ENCODE measurements around the gene KCNH5. TPM values are rescaled to one million over a fixed set of nuclear protein-coding genes. Genes with fewer than 3 reads are reported as not detected.

KCNH5 gene
- total RNA-seq, 6 donors from 2014 or later, result under 0.01 to 0.22 TPM; not detected in 4

DNA sequence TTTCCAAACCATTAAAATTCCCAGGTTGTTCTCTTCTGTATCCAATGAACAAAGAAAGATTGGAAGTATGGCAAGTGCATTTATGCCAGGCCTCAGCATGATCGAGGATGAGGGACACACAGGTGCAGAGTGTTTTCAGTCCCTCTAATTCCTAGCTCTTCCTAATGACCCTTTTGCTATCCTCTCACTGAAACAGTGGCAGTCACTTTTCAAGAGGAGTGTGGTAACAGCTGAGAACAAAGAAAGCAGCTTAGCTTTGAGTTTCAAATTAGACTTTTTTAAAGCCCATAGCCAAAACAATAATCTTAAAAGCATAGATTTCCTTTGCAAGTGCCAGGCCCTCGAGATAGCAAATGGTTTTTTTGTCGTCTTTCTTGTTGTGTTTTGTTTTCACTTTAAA, 110.8 kb downstream of the KCNH5 start:
- Histone ChIP-seq H3K9me3 (no peaks in the 10 kb centered on the region), H3K4me3 (no peak overlapping the region), H3K27me3 (no peaks in the 10 kb centered on the region), H3K36me3 (no peaks in the 10 kb centered on the region), H3K4me1 (no peaks in the 10 kb centered on the region), H3K27ac (no peak overlapping the region)
- ATAC-seq (ENCODE audit: low FRiP score in 2 of 2) (no peak), DNase-seq (no peak)
- 59 to 67% methylated on average over 3 of the region's 3 CpGs for WGBS, 2 donors
- TF ChIP-seq POLR2A (IDR thresholded peaks at IDR 0.05) (no peak), POLR2AphosphoS5 (IDR thresholded peaks at IDR 0.05) (no peak), EP300 (IDR thresholded peaks at IDR 0.05) (no peak)
- TF ChIP-seq, protein P1, sequence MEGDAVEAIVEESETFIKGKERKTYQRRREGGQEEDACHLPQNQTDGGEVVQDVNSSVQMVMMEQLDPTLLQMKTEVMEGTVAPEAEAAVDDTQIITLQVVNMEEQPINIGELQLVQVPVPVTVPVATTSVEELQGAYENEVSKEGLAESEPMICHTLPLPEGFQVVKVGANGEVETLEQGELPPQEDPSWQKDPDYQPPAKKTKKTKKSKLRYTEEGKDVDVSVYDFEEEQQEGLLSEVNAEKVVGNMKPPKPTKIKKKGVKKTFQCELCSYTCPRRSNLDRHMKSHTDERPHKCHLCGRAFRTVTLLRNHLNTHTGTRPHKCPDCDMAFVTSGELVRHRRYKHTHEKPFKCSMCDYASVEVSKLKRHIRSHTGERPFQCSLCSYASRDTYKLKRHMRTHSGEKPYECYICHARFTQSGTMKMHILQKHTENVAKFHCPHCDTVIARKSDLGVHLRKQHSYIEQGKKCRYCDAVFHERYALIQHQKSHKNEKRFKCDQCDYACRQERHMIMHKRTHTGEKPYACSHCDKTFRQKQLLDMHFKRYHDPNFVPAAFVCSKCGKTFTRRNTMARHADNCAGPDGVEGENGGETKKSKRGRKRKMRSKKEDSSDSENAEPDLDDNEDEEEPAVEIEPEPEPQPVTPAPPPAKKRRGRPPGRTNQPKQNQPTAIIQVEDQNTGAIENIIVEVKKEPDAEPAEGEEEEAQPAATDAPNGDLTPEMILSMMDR (IDR thresholded peaks at IDR 0.05), result no peak

DNA sequence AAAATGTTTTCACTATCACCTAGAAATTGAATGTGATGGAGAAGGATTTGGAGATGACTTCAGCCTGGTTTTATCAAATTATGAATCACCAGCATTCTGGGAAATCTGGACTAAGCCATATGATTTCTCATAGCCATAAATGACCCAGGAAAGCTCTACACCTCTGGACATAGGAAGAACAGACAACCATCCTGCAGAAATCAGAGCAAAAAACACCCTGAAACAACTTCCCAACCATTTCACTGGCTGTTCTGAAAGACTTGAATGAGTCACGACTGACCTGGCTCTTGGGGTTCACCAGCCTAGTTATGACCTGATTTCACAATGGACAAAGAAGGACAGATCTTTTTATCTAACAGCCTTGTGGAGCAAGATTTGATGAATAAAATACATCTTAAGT, 123.8 kb downstream of the KCNH5 start:
- no peak for TF ChIP-seq EP300 (IDR thresholded peaks at IDR 0.05)
- TF ChIP-seq POLR2A (IDR thresholded peaks at IDR 0.05), result no peak
- TF ChIP-seq POLR2AphosphoS5 (IDR thresholded peaks at IDR 0.05), result no peak
- TF ChIP-seq, protein P1 (IDR thresholded peaks at IDR 0.05), result no peak
- ATAC-seq (ENCODE audit: low FRiP score in 2 of 2), result no peak
- WGBS, 2 donors, result 50 to 72% methylated on average over 1 of the region's 1 CpG

DNA sequence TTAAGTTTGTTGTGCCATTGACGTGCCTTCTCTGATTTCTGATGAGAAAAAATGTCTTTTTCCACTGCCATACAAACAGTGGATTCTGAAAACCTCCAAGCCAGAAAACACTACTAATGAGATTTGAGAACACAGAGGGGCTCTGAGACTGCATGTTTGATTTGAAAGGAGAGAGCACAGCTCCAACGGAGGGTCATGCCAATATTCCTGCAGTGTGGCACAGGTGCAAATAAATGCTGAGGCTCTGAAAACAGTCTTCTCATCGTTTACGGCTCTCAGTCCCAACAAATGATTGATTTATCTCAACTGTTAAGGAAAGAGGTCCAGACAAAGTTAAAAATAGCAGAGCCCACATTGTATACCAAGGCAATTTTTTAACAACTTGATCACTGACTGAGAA, 128.7 kb downstream of the KCNH5 start:
- Histone ChIP-seq H3K27ac (no peak overlapping the region), H3K4me3 (no peak overlapping the region), H3K4me1 (no peaks in the 10 kb centered on the region), H3K9me3 (no peaks in the 10 kb centered on the region), H3K36me3 (no peaks in the 10 kb centered on the region), H3K27me3 (no peaks in the 10 kb centered on the region)
- TF ChIP-seq POLR2AphosphoS5 (IDR thresholded peaks at IDR 0.05) (no peak), EP300 (IDR thresholded peaks at IDR 0.05) (no peak), POLR2A (IDR thresholded peaks at IDR 0.05) (no peak)
- TF ChIP-seq, protein P1 (IDR thresholded peaks at IDR 0.05), result no peak
- 55 to 56% methylated on average over 4 of the region's 4 CpGs for whole genome bisulfite sequencing, 2 donors
- ATAC-seq (ENCODE audit: low FRiP score in 2 of 2), result no peak
- no peak for DNase-seq

More for the DNA sequence above, 123.8 kb downstream of the KCNH5 start:
- Histone ChIP-seq H3K4me1 (no peaks in the 10 kb centered on the region), H3K27ac (no peak overlapping the region), H3K4me3 (no peak overlapping the region), H3K9me3 (no peaks in the 10 kb centered on the region), H3K36me3 (no peaks in the 10 kb centered on the region), H3K27me3 (no peaks in the 10 kb centered on the region)
- no peak for DNase-seq

DNA sequence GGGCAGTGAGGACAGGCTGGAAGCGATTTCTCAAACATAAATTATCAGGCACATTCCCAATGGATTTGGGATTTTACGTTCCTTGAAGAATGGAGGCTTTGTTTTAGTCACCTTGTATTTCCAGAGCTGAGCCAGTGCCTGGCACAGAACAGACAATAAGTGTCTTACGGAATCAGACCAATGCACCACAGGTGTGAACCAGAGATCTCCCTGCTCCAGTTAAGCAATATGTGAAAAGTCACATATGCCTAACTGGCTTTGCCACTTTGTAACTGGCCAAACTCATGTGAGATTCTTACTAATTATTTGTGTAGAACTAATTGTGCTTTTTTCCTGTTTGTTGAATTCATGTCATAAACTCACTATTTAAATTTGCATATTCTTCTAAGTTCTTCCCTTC, 130.4 kb downstream of the KCNH5 start:
- no peaks in the 10 kb centered on the region for H3K36me3 ChIP-seq
- H3K9me3 ChIP-seq, result no peaks in the 10 kb centered on the region
- 92 to 95% methylated on average over 3 of the region's 3 CpGs for WGBS, 2 donors
- H3K4me3 ChIP-seq, result no peak overlapping the region
- ATAC-seq (ENCODE audit: low FRiP score in 2 of 2), result no peak
- no peaks in the 10 kb centered on the region for H3K27me3 ChIP-seq
- DNase-seq, result no peak
- H3K27ac ChIP-seq, result no peak overlapping the region
- no peak for TF ChIP-seq POLR2AphosphoS5 (IDR thresholded peaks at IDR 0.05)
- no peak for TF ChIP-seq EP300 (IDR thresholded peaks at IDR 0.05)
- TF ChIP-seq, protein P1 (IDR thresholded peaks at IDR 0.05), result no peak
- no peak for TF ChIP-seq POLR2A (IDR thresholded peaks at IDR 0.05)
- no peaks in the 10 kb centered on the region for H3K4me1 ChIP-seq

DNA sequence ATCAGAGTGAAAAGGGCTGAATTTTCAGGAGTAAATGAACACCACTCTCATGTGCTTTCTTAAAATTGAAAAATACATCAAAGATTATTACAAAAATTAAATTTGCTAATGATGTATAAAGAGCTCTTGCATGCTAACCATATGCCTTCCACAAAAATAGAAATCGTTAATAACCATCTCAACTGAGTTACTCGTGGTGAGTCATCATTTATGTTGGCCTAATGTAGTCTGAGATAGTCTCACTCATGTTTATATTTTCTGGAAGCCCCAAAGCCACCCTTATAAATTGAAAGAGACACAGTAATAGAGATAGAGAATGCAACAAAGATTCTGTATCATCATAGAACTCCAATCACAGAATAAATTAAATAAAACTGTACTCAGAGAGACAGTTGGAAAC, 131.2 kb downstream of the KCNH5 start:
- TF ChIP-seq POLR2A (IDR thresholded peaks at IDR 0.05), result no peak
- TF ChIP-seq POLR2AphosphoS5 (IDR thresholded peaks at IDR 0.05), result no peak
- no peak for TF ChIP-seq EP300 (IDR thresholded peaks at IDR 0.05)
- TF ChIP-seq, protein P1 (IDR thresholded peaks at IDR 0.05), result no peak
- Histone ChIP-seq H3K27me3 (no peaks in the 10 kb centered on the region), H3K36me3 (no peaks in the 10 kb centered on the region), H3K27ac (no peak overlapping the region), H3K9me3 (no peaks in the 10 kb centered on the region), H3K4me3 (no peak overlapping the region), H3K4me1 (no peaks in the 10 kb centered on the region)
- 65 to 74% methylated on average over 2 of the region's 2 CpGs for WGBS, 2 donors
- DNase-seq, result no peak
- ATAC-seq (ENCODE audit: low FRiP score in 2 of 2), result no peak

All from upper lobe of left lung (tissue), 6 donors.